Middle frontal gyrus (tissue), 1 donor: ENCODE results near the gene UGT1A1.

Experiments used
- DNase-seq: peaks from one replicate; pipeline ENCODE4 v3.0.0-alpha.2; 2015; ENCODE audit warnings: low spot score; ENCODE audit errors: extremely low spot score

UGT1A1 gene

GRCh38 chr2:233815861-233816260 is 55.8 kb downstream of the UGT1A1 start:
- no peak for DNase-seq

DNA sequence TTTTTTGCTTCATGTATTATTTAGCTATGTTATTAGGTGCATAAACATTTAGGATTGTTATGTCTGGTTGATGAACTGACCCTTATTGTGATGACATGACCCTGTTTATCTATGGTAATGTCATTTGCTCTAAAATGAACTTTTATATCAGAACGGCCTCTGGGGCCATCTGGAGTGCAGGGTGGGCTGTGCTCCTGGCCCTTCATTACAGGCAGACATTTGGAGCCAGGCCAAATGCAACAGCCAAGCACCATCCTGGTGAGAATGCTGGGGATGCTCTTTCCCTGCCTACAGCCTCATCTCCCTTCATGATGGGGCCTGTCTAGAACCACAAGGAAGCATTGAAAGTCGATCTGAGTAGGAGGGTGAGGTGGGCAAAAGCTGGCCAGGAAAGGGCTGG is 56.3 kb downstream of the UGT1A1 start:
- no peak for DNase-seq

DNA sequence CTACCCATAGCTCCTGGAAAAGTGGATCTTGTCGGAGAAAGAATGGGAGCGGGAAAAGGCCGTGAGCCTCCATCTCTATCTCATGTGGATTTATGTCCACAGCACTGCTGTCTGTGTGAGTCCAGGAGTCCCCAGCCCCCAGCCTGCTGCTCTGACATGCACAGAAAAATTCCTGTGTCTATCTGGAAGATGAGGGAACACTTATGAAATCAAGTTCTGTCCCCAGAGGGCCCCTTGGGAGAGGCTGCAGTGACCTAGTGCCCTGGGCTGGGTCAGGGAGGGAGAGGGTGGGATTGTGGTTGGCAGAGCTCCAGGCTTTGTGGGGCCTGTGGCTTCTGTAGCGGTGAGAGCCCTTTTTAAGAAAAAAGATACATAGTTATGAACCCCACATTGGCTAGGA is 56.7 kb downstream of the UGT1A1 start:
- no peak for DNase-seq

DNA sequence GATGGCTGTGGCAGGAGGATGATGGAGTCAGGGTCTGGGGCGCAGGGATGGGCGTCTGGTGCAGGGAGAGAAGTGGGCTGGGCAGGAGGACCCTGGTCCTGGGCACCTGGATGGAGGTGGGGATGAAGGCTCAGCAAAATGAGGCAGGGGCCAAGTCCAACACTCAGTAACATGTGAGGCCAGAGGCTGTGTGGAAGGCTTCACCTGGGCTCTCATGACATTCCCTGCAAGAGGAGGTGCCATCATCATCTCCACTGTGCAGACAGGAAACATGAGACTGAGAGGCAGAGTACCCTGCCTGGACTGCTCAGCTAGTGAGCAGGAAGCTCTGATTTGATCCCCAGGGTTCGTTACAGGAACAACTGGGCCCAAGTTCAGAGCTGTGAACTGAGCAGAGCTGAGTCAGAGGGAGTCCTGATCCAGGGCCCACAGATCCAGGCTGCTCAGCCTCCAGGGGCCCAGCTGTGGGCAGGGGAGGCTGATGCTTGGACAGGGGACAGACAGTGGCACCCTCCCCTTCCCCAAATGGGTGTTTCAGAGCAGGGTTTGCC is 57.4 kb downstream of the UGT1A1 start:
- DNase-seq, result no peak

GRCh38 chr2:233817995-233818638 is 58.0 kb downstream of the UGT1A1 start:
- DNase-seq, result no peak

GRCh38 chr2:233818639-233819621 is 58.9 kb downstream of the UGT1A1 start:
- DNase-seq, result no peak

DNA sequence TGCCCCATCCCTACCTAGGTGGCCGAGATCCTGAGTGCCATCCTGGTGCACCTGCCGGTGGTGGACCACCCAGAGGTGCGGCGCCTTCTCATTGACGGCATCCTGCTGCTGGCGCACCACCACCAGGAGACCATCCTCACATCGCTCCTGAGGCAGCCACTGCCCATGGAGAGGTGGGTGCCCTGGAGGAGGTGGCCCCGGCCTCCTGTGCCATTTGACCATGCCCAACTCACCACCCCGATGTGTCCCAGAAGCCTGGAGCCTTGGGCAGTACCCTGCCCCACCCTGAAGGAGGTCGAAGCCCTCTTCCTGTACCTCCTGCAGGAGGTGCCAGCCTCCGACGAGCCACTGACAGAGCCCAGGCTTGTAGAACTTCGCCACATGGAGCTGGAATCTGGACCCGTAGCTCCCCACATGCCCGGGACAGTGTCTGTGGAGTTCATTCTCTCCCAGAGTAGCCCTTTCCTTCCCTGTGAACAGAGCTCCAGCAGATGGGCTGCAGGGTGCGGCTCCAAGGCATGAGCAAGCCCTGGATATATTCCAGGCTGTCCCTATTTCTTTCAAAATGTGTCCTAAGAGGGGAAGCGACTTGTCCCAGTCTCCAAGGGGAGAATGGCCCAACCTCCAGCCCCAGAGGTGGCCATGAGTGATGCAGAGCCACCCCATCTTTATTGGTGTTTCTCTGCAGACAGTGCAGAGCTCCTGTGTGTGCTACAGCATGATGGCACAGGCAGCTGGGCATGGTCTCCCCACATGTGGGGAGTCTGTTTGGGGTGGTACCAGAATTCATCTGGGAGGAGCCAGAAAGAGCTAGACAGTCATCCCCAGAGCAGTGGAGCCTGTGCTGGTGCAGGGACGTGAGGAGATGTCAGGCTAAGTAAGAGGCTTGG is 60.1 kb downstream of the UGT1A1 start:
- DNase-seq, result no peak

DNA sequence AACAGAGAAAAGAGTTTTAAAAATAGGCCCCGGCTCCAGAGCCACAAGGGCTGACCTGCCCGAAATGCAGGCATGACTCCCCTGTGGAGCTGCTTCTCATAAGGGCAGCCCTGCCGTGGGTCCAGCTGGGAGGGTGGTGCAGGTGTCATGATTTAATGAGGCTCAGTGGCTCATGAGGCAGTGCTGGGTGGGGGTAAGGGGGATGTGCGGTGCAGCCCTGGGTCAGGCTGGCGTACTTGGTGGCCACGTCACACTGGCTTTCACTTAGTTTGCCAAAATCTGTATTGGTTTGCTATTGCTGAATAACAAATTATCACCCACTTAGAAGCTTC is 60.7 kb downstream of the UGT1A1 start:
- DNase-seq, result no peak

- DNase-seq, result no peak
These were observed 61.1 kb downstream of the UGT1A1 start for GRCh38 chr2:233821196-233821595.

- no peak for DNase-seq
These were observed 61.6 kb downstream of the UGT1A1 start for GRCh38 chr2:233821709-233822100.

- DNase-seq, result no peak
These were observed 62.2 kb downstream of the UGT1A1 start for GRCh38 chr2:233822101-233822771.
